ENCODE data around the gene LIAS.
"Not testable (repeated sequence)": the region's sequence is repeated elsewhere in the genome, so short reads cannot be mapped to it uniquely, and the experiment has no call there.

The LIAS gene

DNA sequence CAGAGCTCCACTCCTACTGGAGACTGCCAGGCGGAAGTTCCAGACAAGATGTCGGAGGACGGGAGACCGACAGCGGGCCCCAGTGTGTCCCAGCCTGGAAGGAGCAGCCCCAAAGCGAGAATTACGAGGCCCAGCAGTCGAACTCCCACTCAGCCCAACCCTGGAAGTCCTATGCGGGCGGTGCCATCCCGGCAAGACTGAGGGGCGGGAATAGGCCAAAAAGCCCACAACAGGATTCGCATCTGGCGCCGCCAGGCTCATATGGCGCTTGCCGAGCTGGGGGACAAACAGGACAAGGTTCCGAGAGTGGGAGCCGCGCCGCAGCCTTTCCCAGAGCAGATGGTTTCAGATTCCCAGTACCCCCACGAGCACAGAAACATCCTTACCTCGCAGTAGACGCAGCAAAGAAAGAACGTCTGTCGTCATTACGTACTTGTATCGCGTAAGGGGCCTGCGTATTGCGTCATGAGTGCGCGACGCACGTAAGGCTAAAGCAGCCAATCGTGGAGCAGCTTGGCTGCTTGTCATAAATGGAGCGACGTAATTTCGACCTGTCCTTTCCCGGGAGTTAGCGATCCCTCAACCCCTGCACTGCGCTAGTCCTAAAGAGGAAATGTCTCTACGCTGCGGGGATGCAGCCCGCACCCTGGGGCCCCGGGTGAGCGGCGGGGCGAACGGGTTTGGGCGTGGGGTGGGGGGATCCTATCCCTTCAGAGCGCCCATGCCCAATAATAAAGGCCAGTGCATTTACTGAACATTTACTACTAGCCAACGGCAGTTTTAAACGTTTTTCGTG is at the start of gene LIAS, which contains the start of gene RPL9:
Gene LIAS (plus strand): TSS at position 552 of the 796 bp plus-strand sequence. CDS start 62 bp downstream, at position 614.
Gene RPL9 (minus strand): TSS at position 418 of the 796 bp plus-strand sequence. CDS start 483 bp downstream, outside the sequence.
- peak; percentile 80 for DNase-seq (ENCODE audit: low read depth)

DNA sequence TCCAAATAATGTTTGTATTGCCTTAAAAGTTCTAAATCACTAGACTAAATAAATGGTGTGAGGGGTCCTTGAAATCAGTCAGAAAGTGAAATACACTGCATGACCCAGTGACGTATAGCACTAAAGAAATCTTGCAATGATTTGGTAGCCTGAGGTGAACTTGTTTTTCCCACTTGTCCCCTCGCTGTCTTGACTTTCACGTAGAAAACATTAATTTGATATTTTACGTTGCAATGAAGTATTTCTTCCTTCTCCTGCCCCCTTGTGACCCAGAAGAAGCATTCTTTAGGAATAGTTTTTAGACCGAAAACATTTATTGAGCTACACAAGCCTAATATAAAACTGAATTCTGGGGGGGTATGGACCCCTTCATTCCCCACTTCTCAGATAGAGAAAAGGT is 48.4 kb upstream of the LIAS start:
- no peak for DNase-seq (ENCODE audit: low read depth)

GRCh38 chr4:39411561-39411960 is 47.3 kb upstream of the LIAS start:
- not testable (repeated sequence) for DNase-seq (ENCODE audit: low read depth)

GRCh38 chr4:39415678-39416283 is 43.1 kb upstream of the LIAS start:
- DNase-seq (ENCODE audit: low read depth) = no peak

- DNase-seq (ENCODE audit: low read depth) = no peak
Observed at GRCh38 chr4:39422247-39422646, 36.6 kb upstream of the LIAS start.

- DNase-seq (ENCODE audit: low read depth) = not testable (repeated sequence)
Observed at GRCh38 chr4:39425297-39425696, 33.6 kb upstream of the LIAS start.

- no peak for DNase-seq (ENCODE audit: low read depth)
Observed at GRCh38 chr4:39426728-39427127, 32.1 kb upstream of the LIAS start.

- no peak for DNase-seq (ENCODE audit: low read depth)
Observed at GRCh38 chr4:39427520-39428114, 31.2 kb upstream of the LIAS start.

GRCh38 chr4:39429476-39430334 is 29.2 kb upstream of the LIAS start:
- no peak for DNase-seq (ENCODE audit: low read depth)

DNA sequence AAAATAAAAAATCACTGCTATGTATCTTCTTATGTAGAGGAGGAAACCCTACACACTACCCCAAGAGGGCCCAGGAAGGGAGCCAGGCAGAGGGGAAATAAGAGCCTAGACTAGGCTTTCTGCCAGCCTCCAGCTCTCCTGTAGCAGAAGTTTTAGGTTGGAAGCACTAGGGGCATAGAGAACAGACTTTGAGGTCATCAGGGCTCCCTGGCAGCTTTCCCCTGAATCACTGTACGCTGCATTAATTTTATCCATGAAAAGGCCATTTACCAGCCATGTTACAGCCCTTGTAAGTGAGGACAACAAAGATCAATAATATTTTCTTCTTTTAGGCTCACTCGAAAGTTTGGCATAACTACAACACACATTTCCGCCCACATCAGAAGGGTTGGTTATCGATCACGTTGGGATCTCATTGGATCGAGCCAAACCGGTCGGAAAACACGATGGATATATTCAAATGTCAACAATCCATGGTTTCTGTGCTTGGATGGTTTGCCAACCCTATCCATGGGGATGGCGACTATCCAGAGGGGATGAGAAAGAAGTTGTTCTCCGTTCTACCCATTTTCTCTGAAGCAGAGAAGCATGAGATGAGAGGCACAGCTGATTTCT is 24.9 kb upstream of the LIAS start:
- DNase-seq (ENCODE audit: low read depth) = no peak

GRCh38 chr4:39435659-39436563 is 22.9 kb upstream of the LIAS start:
- no peak for DNase-seq (ENCODE audit: low read depth)

GRCh38 chr4:39441593-39441992 is 17.3 kb upstream of the LIAS start:
- no peak for DNase-seq (ENCODE audit: low read depth)

DNA sequence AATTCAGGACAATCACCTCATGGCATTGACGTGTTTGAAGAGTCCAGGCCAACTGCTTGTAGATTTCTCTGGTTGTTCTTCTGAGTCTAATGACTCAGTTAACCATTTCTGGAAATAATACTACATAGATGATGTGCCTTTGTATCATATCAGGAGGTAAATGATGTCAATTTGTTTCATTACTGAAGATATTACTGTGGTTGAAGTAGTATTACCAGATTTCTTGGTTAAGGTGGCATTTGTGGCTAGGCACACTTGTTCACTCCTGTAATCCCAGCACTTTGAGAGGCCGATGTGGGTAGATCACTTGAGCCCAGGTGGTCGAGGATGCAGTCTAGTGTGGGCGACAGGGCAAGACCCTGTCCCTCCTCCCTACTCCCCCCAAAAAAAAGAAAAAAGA is 15.9 kb upstream of the LIAS start:
- DNase-seq (ENCODE audit: low read depth) = no peak

DNA sequence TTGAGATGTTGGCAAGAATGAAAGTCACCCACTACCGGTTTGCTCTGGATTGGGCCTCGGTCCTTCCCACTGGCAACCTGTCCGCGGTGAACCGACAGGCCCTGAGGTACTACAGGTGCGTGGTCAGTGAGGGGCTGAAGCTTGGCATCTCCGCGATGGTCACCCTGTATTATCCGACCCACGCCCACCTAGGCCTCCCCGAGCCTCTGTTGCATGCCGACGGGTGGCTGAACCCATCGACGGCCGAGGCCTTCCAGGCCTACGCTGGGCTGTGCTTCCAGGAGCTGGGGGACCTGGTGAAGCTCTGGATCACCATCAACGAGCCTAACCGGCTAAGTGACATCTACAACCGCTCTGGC is 12.4 kb upstream of the LIAS start:
- no peak for DNase-seq (ENCODE audit: low read depth)

DNA sequence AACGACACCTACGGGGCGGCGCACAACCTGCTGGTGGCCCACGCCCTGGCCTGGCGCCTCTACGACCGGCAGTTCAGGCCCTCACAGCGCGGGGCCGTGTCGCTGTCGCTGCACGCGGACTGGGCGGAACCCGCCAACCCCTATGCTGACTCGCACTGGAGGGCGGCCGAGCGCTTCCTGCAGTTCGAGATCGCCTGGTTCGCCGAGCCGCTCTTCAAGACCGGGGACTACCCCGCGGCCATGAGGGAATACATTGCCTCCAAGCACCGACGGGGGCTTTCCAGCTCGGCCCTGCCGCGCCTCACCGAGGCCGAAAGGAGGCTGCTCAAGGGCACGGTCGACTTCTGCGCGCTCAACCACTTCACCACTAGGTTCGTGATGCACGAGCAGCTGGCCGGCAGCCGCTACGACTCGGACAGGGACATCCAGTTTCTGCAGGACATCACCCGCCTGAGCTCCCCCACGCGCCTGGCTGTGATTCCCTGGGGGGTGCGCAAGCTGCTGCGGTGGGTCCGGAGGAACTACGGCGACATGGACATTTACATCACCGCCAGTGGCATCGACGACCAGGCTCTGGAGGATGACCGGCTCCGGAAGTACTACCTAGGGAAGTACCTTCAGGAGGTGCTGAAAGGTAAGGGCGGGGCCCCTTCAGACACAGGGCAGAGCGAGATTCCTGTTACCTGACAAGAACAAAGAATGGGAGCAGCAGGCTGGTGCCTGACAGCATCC is 11.8 kb upstream of the LIAS start:
- no peak for DNase-seq (ENCODE audit: low read depth)

DNA sequence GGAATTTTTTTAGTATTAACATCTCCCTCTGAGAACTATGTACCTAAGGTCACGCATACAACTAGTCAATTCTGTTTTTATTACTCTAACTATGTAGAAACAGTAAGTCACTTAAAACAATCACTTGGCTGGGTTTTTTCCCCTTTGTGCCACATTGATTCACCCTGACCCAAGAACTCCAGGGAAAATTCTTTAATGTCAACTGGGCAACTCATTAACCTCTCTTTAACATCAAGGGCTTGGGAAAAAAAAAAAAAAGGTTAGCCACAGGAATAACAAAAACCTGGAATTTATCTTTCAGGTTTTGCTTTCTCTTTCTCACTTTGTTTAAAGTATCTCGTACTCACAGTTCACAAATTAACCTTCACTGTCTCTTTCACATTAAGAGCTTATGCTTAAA is 8.2 kb upstream of the LIAS start:
- no peak for DNase-seq (ENCODE audit: low read depth)

DNA sequence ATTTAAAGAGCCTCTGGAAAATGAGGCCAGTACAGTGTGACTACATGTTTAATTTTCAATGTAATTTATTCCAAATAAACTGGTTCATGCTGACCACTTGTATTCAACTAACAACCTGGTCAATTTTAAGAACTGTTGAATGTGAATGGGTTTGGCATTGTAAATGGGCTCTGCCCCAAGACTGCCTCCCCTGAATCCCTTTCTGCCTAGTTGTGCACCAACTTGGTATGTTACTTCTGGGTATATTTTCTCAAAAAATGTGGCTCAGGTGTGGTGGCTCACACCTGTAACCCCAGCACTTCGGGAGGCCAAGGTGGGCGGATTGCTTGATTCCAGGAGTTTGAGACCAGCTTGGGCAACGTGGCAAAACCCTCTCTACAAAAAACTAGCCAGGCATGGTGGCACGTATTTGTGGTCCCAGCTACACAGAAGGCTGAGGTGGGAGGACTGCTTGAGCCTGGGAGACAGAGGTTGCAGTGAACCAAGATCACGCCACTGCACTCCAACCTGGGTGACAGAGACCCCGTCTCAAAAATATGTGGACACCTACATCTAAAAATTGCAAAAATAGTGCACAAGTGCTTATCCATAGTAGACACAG is 7.3 kb upstream of the LIAS start:
- DNase-seq (ENCODE audit: low read depth) = no peak

GRCh38 chr4:39452153-39452859 is 6.5 kb upstream of the LIAS start:
- no peak for DNase-seq (ENCODE audit: low read depth)

Measured in stimulated activated CD8-positive, alpha-beta memory T cell treated with anti-CD3 and anti-CD28 coated beads, Interleukin-15, amount 100 ng/mL, for 24 hours (primary cell).